ENCODE results near the gene CCDC3. TPM values are rescaled to one million over a fixed set of nuclear protein-coding genes. Genes with fewer than 3 reads are reported as not detected.

Gene CCDC3
- total RNA-seq, 1 donor from 2014 or later: 14.1 TPM

DNA sequence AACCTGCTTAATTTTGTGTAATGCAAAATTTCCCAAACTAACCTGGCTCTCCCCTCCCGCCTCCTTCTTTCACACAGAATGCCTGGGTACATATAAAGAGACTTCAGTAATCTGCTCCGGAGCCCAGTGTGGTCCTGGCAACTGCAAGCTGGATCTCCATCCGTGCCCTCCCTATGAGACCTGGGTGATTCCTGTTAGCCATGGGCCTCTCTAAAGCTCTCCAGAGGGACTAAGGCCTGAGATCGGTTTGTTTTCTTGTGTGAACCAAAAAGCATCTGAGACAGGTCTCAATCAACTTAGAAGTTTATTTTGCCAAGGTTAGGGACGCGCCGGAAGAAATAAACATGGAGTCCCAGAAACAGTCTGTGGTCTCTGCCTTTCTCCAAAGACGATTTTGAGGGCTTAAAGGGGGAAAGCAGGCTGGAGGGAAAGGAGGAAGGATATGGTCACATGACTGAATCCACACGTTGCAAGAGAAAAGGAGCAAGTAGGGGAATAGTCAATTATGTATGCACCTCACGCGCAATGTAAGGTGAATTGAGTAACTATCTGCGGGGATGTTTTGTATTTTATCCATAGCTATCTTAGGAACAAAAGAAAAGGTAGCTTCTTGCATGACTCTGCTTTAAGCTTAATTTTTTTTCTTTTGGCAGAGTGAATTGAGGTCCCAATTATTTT, 46.2 kb upstream of the CCDC3 start:
- DNase-seq (ENCODE audit: extremely low spot score, unreplicated experiment): peak; percentile 44
- Mint-ChIP-seq H3K4me1 (ENCODE audit: unreplicated experiment) (no peaks in the 10 kb centered on the region), H3K4me3 (ENCODE audit: unreplicated experiment) (no peak overlapping the region), H3K27ac (ENCODE audit: unreplicated experiment) (no peak overlapping the region), H3K9me3 (ENCODE audit: unreplicated experiment) (no peaks in the 10 kb centered on the region), H3K27me3 (ENCODE audit: unreplicated experiment) (peaks cover 41% of the 10 kb centered on the region), H3K36me3 (ENCODE audit: unreplicated experiment) (no peaks in the 10 kb centered on the region)
- TF ChIP-seq, protein P1, sequence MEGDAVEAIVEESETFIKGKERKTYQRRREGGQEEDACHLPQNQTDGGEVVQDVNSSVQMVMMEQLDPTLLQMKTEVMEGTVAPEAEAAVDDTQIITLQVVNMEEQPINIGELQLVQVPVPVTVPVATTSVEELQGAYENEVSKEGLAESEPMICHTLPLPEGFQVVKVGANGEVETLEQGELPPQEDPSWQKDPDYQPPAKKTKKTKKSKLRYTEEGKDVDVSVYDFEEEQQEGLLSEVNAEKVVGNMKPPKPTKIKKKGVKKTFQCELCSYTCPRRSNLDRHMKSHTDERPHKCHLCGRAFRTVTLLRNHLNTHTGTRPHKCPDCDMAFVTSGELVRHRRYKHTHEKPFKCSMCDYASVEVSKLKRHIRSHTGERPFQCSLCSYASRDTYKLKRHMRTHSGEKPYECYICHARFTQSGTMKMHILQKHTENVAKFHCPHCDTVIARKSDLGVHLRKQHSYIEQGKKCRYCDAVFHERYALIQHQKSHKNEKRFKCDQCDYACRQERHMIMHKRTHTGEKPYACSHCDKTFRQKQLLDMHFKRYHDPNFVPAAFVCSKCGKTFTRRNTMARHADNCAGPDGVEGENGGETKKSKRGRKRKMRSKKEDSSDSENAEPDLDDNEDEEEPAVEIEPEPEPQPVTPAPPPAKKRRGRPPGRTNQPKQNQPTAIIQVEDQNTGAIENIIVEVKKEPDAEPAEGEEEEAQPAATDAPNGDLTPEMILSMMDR (IDR thresholded peaks at IDR 0.05): no peak

DNA sequence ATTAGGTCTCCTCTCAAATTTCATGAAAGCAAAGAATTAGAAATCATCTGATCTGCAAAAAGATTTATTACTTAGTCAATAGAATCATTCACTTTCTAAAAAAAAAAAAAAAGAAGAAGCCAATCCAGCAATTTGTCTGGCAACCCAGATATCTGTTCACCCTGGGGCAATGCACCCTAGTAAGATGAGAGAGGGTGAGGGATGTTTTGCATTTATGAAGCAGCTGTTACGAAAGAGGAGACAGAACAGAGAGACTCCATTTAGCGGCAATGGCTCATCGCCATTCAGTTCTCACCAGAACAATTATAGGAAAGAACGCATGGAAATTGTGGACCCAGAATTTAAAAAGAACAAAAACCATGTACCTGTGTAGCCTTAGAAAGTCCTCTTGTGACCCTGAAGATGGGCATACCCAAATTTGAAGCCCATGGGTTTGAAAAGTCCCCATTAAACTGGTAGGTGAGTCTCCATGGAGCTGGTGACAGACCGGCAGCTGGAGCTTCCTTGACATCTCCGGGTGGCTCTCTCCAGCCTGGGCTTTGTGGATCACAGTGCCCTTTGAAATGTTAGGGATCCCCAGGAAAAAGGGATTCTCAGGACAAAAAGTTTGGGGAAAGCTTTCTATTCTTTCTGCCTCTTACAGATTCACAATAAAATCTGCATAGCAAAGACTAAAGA, 45.5 kb upstream of the CCDC3 start:
- no peaks in the 10 kb centered on the region for H3K9me3 Mint-ChIP-seq (ENCODE audit: unreplicated experiment)
- H3K4me3 Mint-ChIP-seq (ENCODE audit: unreplicated experiment): no peak overlapping the region
- H3K27ac Mint-ChIP-seq (ENCODE audit: unreplicated experiment): no peak overlapping the region
- TF ChIP-seq, protein P1 (IDR thresholded peaks at IDR 0.05): no peak
- H3K36me3 Mint-ChIP-seq (ENCODE audit: unreplicated experiment): no peaks in the 10 kb centered on the region
- no peak for DNase-seq (ENCODE audit: extremely low spot score, unreplicated experiment)
- H3K27me3 Mint-ChIP-seq (ENCODE audit: unreplicated experiment): peaks cover 44% of the 10 kb centered on the region
- no peaks in the 10 kb centered on the region for H3K4me1 Mint-ChIP-seq (ENCODE audit: unreplicated experiment)

DNA sequence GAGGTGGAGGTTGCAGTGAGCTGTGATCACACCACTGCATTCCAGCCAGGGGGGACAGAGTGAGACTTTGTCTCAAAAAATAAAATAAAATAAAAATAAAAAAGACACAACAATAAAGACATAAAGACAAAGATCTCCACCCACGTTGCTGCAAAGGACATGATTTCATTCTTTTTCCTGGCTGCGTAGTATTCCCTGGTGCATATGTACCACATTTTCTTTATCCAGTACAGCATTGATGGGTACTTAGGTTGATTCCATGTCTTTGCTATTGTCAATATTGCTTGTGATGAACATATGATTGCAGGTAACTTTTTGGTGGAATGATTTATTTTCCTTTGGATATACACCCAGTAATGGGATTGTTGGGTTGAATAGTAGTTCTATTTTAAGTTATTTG, 42.0 kb upstream of the CCDC3 start:
- no peak for DNase-seq (ENCODE audit: extremely low spot score, unreplicated experiment)
- TF ChIP-seq, protein P1 (IDR thresholded peaks at IDR 0.05): no peak
- Mint-ChIP-seq H3K4me1 (ENCODE audit: unreplicated experiment) (no peaks in the 10 kb centered on the region), H3K4me3 (ENCODE audit: unreplicated experiment) (no peak overlapping the region), H3K9me3 (ENCODE audit: unreplicated experiment) (no peaks in the 10 kb centered on the region), H3K27me3 (ENCODE audit: unreplicated experiment) (peaks cover 42% of the 10 kb centered on the region), H3K36me3 (ENCODE audit: unreplicated experiment) (no peaks in the 10 kb centered on the region), H3K27ac (ENCODE audit: unreplicated experiment) (no peak overlapping the region)

DNA sequence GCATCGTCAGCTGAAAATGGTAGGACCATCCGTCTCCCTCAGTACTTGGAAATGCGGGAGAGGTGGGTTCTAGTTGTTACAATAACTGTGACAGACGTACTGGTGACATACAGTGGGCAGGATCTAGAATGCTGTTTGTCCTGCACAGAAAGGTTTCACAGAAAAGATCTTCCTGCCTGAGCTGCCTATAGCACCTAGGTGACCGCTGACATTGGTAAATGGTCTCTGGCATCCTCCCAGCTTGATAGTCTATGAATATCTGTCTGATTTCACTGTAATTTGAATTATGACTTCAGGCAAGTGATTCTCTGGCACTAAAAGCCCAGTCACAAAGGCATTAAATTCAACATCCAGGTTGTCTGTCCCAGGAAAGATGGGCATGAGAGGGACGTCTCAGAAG, 38.2 kb upstream of the CCDC3 start:
- H3K9me3 Mint-ChIP-seq (ENCODE audit: unreplicated experiment): no peaks in the 10 kb centered on the region
- H3K36me3 Mint-ChIP-seq (ENCODE audit: unreplicated experiment): no peaks in the 10 kb centered on the region
- H3K27me3 Mint-ChIP-seq (ENCODE audit: unreplicated experiment): peaks cover 42% of the 10 kb centered on the region
- H3K4me1 Mint-ChIP-seq (ENCODE audit: unreplicated experiment): peaks cover 4% of the 10 kb centered on the region
- TF ChIP-seq, protein P1 (IDR thresholded peaks at IDR 0.05): no peak
- no peak overlapping the region for H3K27ac Mint-ChIP-seq (ENCODE audit: unreplicated experiment)
- no peak overlapping the region for H3K4me3 Mint-ChIP-seq (ENCODE audit: unreplicated experiment)
- no peak for DNase-seq (ENCODE audit: extremely low spot score, unreplicated experiment)

DNA sequence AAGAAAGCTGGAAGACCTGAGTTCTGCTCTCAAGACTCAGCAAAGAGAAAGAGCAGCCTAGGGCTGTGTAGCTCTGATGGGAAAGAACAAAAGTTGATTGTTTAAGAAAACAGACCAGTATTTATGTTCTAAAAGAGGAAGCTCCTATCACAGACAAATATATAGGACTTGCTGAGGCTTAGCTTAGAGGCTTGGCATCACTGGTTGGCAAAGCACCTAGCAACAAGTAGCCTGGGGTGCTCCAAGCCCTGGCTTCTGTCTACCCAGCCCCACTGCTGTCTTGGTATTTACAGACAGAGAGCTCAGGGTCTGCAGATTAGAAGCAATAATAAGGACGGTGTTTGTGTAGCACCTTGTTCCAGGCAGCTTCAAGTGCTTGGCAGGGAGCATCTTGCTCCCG, 36.9 kb upstream of the CCDC3 start:
- DNase-seq (ENCODE audit: extremely low spot score, unreplicated experiment): no peak
- Mint-ChIP-seq H3K27me3 (ENCODE audit: unreplicated experiment) (peaks cover 36% of the 10 kb centered on the region), H3K4me3 (ENCODE audit: unreplicated experiment) (no peak overlapping the region), H3K36me3 (ENCODE audit: unreplicated experiment) (no peaks in the 10 kb centered on the region), H3K4me1 (ENCODE audit: unreplicated experiment) (peaks cover 4% of the 10 kb centered on the region), H3K27ac (ENCODE audit: unreplicated experiment) (no peak overlapping the region), H3K9me3 (ENCODE audit: unreplicated experiment) (no peaks in the 10 kb centered on the region)
- TF ChIP-seq, protein P1 (IDR thresholded peaks at IDR 0.05): no peak

Measured in osteocyte (in vitro differentiated cells).